Measurements from ENCODE around the gene WFIKKN1. TPM values are rescaled to one million over a fixed set of nuclear protein-coding genes. Genes with fewer than 3 reads are reported as not detected.

The WFIKKN1 gene
- total and polyA plus RNA-seq, 2 donors (not counting 1 experiment from before 2014, with no cell fraction given): 0.64 to 0.84 TPM

DNA sequence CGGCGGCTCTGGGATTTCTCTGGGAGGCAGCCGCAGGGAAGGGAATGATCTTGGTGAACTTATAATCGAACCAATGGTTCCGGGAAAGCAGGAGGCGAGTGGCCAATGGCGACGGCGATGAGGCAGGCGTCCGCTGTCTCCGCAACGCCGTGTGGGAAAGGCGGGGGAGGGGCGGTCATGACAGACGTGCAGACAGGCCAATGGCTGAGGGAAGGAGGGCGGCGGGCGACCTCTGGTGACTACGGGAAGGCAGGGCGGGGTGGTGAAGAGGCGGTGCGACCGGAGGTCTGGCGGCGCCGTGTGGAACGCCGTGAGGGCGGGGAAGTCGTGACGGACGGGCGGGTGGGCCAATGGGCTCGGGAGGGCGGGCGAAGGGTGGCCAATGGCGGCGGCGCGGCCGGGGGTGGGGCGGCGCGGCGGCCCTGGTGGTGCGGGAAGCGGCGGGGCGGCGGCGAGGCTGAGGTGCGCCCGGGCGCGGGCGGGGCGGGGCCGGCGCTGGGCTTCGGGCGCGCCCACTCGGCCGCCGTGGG, 41.1 kb upstream of the WFIKKN1 start, which contains the start of gene RAB40C:
Gene RAB40C (plus strand): TSS at position 409 of the 530 bp plus-strand sequence. CDS start 226 bp downstream, outside the sequence.
- Mint-ChIP-seq H3K4me1 (peaks cover 50% of the 10 kb centered on the region), H3K4me3 (peak within 1 kb of the TSS; percentile 94), H3K27me3 (no peaks in the 10 kb centered on the region), H3K9me3 (ENCODE audit: insufficient read depth) (no peaks in the 10 kb centered on the region), H3K27ac (peak within 1 kb of the TSS; percentile 99)
- H3K4me2 ChIP-seq (replicated peaks; ENCODE audit: low read depth, low read length, poor library complexity, severe bottlenecking): peak within 1 kb of the TSS; percentile 94
- H3K27me3 ChIP-seq (replicated peaks in 1 of 4; ENCODE audit: control extremely low read depth in 1 of 4, control insufficient read depth in 3 of 4, insufficient read depth in 4 of 4, low read length in 3 of 4): peaks cover 0 to 2% (median 0%) of the 10 kb centered on the region in 4 experiments
- H3K9ac ChIP-seq (ENCODE audit: low read length): peak within 1 kb of the TSS; percentile 82
- peak within 1 kb of the TSS; percentile 96 for H2AFZ ChIP-seq (ENCODE audit: insufficient read depth, low read depth, low read length, poor library complexity, severe bottlenecking)
- no peak for TF ChIP-seq EZH2 (IDR thresholded peaks at IDR 0.05; ENCODE audit: borderline replicate concordance, insufficient read depth, low read depth, low read length, poor library complexity, severe bottlenecking)
- TF ChIP-seq, protein P1, sequence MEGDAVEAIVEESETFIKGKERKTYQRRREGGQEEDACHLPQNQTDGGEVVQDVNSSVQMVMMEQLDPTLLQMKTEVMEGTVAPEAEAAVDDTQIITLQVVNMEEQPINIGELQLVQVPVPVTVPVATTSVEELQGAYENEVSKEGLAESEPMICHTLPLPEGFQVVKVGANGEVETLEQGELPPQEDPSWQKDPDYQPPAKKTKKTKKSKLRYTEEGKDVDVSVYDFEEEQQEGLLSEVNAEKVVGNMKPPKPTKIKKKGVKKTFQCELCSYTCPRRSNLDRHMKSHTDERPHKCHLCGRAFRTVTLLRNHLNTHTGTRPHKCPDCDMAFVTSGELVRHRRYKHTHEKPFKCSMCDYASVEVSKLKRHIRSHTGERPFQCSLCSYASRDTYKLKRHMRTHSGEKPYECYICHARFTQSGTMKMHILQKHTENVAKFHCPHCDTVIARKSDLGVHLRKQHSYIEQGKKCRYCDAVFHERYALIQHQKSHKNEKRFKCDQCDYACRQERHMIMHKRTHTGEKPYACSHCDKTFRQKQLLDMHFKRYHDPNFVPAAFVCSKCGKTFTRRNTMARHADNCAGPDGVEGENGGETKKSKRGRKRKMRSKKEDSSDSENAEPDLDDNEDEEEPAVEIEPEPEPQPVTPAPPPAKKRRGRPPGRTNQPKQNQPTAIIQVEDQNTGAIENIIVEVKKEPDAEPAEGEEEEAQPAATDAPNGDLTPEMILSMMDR (IDR thresholded peaks at IDR 0.05): no peak
- peaks cover 57% of the 10 kb centered on the region for H3K79me2 ChIP-seq (ENCODE audit: control insufficient read depth, insufficient read depth, low read length)
- DNase-seq (peak; percentile 100), ATAC-seq (ENCODE audit: low read depth) (peak; percentile 84)
- H4K20me1 ChIP-seq (ENCODE audit: control insufficient read depth, insufficient read depth, low read length, poor library complexity, severe bottlenecking): peaks cover 47% of the 10 kb centered on the region
- under 1% methylated on average over 67 of the region's 67 CpGs for WGBS (ENCODE audit: insufficient coverage)
- H3K9me3 ChIP-seq (ENCODE audit: control extremely low read depth in 1 of 3, control insufficient read depth in 2 of 3, insufficient read depth in 1 of 3, low read length in 2 of 3): no peaks in the 10 kb centered on the region
- H3K4me3 ChIP-seq (ENCODE audit: control extremely low read depth in 1 of 5, extremely low read depth in 1 of 5, insufficient read depth in 1 of 5, low read depth in 2 of 5, low read length in 4 of 5): peak within 1 kb of the TSS; percentile 66 to 89 (median 78)
- ChIA-PET POLR2A (interaction anchor here (1.2 kb wide), 1 partner anchor 46 kb away, joined by 3 read pairs; the partner anchor contains the start of gene METTL26), CTCF (interaction anchor here (0.8 kb wide), 1 partner anchor 47 kb away, joined by 3 read pairs; the partner anchor contains the start of gene METTL26)
- H3K36me3 ChIP-seq (replicated peaks in 1 of 2; ENCODE audit: control extremely low read depth in 1 of 2, control insufficient read depth in 1 of 2, extremely low read depth in 1 of 2, insufficient read depth in 2 of 2, low read length in 1 of 2): no peaks in the 10 kb centered on the region
- peaks cover 14 to 30% of the 10 kb centered on the region in 2 donors for H3K4me1 ChIP-seq (ENCODE audit: control insufficient read depth in 2 of 2, insufficient read depth in 2 of 2, low read length in 2 of 2)
- intact Hi-C loops (cut with micrococcal nuclease): loop anchor here (1.0 to 5.0 kb wide), 6 partner anchors 10 to 187 kb away; partner anchors contain the start of genes CAPN15, DECR2, METTL26 and WDR90
- H3K27ac ChIP-seq (ENCODE audit: low read length in 2 of 2): peak within 1 kb of the TSS; percentile 85 to 88

Measured in B cell (primary cell).